Uterus (tissue), 2 donors: Measurements from ENCODE around the gene IFIT2.

Experiments used
- POLR2A ChIP-seq, 2 donors: fragments of 450-650 bp; IDR thresholded peaks; one replicate each; pipeline ENCODE4 v1.6.1; 2016; ENCODE audit warnings: antibody characterized with exemption in 2 of 2, mild to moderate bottlenecking in 1 of 2, moderate library complexity in 1 of 2
- TF ChIP-seq, protein P1 (sequence below), 4 experiments: fragments of 200-600 bp in 2 of 4; fragments of 450-650 bp in 2 of 4; sonication (generic) in 2 of 4; IDR thresholded peaks; one replicate each; pipeline ENCODE4 v1.5.1; 2016 to 2019; ENCODE audit warnings: antibody characterized with exemption in 4 of 4, mild to moderate bottlenecking in 2 of 4, moderate library complexity in 1 of 4

DNA sequence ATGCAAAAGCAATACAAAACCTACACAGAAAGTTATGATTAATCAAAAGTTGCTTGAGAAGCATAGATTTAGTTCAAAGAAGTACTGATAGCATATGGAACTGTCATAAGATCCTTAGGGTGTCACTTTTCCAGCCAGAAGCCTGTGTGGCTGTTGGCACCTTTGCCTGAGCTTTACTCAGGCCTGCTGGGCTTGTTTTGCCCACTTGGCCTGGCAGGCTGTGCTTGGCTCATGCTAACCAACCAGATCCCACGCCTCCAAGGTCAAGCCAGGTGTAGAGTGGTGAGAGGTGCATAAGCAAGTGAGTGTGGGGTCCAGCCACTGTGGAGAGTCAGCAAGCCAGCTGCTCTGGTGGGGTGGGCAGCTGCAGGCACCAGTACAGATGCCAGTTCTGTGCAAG lies 38.3 kb upstream of the IFIT2 start:
- no peak for TF ChIP-seq POLR2A (IDR thresholded peaks at IDR 0.05)
- TF ChIP-seq, protein P1, sequence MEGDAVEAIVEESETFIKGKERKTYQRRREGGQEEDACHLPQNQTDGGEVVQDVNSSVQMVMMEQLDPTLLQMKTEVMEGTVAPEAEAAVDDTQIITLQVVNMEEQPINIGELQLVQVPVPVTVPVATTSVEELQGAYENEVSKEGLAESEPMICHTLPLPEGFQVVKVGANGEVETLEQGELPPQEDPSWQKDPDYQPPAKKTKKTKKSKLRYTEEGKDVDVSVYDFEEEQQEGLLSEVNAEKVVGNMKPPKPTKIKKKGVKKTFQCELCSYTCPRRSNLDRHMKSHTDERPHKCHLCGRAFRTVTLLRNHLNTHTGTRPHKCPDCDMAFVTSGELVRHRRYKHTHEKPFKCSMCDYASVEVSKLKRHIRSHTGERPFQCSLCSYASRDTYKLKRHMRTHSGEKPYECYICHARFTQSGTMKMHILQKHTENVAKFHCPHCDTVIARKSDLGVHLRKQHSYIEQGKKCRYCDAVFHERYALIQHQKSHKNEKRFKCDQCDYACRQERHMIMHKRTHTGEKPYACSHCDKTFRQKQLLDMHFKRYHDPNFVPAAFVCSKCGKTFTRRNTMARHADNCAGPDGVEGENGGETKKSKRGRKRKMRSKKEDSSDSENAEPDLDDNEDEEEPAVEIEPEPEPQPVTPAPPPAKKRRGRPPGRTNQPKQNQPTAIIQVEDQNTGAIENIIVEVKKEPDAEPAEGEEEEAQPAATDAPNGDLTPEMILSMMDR (IDR thresholded peaks at IDR 0.05), result no peak
